ACC112 (cell line): ENCODE results near the gene ETS2.
A peak's percentile ranks its signal among the peaks of the same experiment; 100 is the strongest.

Source experiments
- H2AFZ ChIP-seq: fragments of 200-600 bp; sonication (generic); one replicate; pipeline ENCODE4 v1.6.0; 2017; ENCODE audit warnings: antibody characterized with exemption, low read length; ENCODE audit not compliant: unreplicated experiment
- H3K27ac ChIP-seq: fragments of 200-600 bp; sonication (generic); 2 replicates; pipeline ENCODE4 v1.5.1; 2014; ENCODE audit warnings: low read depth, mild to moderate bottlenecking, antibody characterized with exemption, low read length, moderate library complexity
- H3K27me3 ChIP-seq: fragments of 200-600 bp; sonication (generic); 2 replicates; pipeline ENCODE4 v1.6.1; 2014; ENCODE audit warnings: mild to moderate bottlenecking, antibody characterized with exemption, low read length, moderate library complexity, mixed read lengths; ENCODE audit not compliant: insufficient read depth
- H3K36me3 ChIP-seq: fragments of 200-600 bp; sonication (generic); 2 replicates; pipeline ENCODE4 v1.6.1; 2016; ENCODE audit warnings: mild to moderate bottlenecking, antibody characterized with exemption, low read length, moderate library complexity, mixed read lengths; ENCODE audit not compliant: insufficient read depth
- H3K4me1 ChIP-seq: fragments of 200-600 bp; sonication (generic); one replicate; pipeline ENCODE4 v1.6.1; 2016; ENCODE audit warnings: low read length, mixed read lengths; ENCODE audit not compliant: insufficient read depth, unreplicated experiment, control insufficient read depth
- H3K4me3 ChIP-seq: fragments of 200-600 bp; sonication (generic); 2 replicates; pipeline ENCODE4 v1.5.1; 2014; ENCODE audit warnings: mild to moderate bottlenecking, low read depth, low read length
- H3K79me2 ChIP-seq: fragments of 200-600 bp; sonication (generic); one replicate; pipeline ENCODE4 v1.6.0; 2016; ENCODE audit warnings: low read length; ENCODE audit not compliant: control insufficient read depth, unreplicated experiment, insufficient read depth

The ETS2 gene

DNA sequence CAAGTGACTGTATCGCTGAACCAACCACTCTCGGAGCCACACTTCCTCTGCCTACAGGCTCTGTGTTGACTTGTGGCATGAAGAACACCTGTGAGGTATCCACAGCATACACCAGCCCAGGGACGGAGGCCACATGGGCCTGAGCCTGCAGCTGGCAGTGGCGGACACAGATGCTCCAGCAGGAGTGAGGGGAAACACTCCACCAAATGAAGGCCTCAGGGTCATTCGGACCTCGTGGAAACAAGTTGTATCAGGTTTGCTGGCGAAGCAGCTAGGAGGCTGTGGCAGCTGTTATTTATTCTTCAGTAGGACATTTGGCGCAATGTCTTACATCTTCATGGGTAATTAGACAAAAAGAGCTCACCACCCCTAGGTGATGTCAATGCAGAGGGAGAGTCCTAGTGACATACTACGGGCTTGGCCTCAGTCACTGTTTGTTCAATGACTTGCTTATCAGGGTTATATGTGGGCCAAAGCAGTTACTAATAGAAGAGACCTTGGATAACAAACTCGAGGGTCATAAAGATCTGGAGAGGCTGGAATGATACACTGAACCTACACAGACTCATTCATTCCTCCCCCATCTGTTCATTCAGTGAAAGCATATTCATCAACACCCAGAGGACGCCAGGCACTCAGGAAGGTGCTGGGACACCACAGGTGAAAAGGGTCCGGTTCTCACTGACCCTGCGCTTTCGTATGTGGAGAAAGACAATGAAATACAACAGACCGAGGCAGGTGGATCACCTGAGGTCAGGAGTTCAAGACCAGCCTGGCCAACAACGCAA, 11.6 kb upstream of the ETS2 start:
- Histone ChIP-seq H3K79me2 (no peaks in the 10 kb centered on the region), H3K27ac (no peak overlapping the region), H3K36me3 (no peaks in the 10 kb centered on the region), H3K4me3 (no peak overlapping the region), H3K4me1 (peaks cover 27% of the 10 kb centered on the region), H2AFZ (no peak overlapping the region), H3K27me3 (no peaks in the 10 kb centered on the region)

DNA sequence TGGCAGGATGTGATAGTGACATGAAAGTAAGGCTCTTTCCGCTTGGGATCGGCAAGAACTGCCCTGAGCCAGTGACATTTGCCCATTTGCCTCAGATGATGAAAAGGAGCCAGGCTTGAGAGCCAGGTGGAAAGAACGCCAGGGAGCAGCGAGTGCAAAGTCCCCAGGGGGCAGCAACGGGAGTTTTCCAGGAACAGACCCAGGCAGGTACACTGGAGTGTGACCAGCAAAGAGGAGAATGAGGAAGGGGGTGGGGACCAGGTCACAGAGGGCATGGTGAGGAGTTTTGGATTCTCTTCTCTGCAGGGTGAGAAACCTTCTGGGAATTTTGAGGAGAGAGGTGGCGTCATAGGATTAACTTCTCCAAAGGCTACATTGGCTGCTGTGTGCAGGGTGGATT, 10.8 kb upstream of the ETS2 start:
- Histone ChIP-seq H3K4me3 (no peak overlapping the region), H3K79me2 (no peaks in the 10 kb centered on the region), H3K4me1 (peaks cover 27% of the 10 kb centered on the region), H3K27ac (no peak overlapping the region), H3K27me3 (no peaks in the 10 kb centered on the region), H2AFZ (no peak overlapping the region), H3K36me3 (no peaks in the 10 kb centered on the region)

DNA sequence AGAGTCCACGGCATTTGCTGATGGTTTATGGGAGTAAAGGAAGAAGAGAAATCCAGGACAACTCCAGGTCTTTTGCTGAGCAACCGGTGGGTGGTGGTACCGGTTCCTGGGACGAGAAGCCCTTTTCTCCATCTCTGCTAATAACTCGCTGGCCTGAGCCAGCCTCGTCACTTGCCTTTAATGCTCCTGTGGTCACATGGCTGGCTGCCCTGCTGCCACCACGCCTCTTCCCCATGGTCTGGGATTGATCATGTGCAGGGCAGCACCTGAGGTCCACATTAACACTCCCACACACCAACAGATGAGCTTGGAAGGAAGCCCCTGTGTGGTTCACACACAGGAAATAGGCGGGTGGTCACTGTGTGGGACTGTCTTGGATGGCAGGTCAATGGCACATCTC, 10.3 kb upstream of the ETS2 start:
- H3K27ac ChIP-seq = no peak overlapping the region
- H3K27me3 ChIP-seq = no peaks in the 10 kb centered on the region
- H3K4me3 ChIP-seq = no peak overlapping the region
- H3K36me3 ChIP-seq = no peaks in the 10 kb centered on the region
- H3K4me1 ChIP-seq = peaks cover 27% of the 10 kb centered on the region
- H2AFZ ChIP-seq = no peak overlapping the region
- no peaks in the 10 kb centered on the region for H3K79me2 ChIP-seq

DNA sequence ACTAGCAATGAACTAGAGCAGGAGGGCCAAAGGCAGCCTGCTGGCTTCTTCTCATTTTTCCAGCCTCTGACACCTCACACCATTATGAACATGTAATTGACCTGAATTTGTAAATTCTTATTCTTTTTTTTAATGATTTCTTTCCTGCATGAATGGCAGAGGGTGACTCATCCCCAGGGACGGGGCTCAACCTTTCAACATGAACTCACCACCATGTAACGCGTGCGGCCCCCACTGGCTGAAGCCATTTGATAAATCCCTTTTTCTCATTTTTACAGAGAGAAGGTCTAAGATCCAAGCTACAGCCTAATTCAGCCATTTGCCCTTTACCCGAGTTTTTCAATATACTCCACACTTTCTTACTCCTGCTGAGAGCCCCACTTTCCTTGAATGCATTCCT, 9.3 kb upstream of the ETS2 start:
- H3K4me1 ChIP-seq = peaks cover 27% of the 10 kb centered on the region
- no peak overlapping the region for H3K27ac ChIP-seq

DNA sequence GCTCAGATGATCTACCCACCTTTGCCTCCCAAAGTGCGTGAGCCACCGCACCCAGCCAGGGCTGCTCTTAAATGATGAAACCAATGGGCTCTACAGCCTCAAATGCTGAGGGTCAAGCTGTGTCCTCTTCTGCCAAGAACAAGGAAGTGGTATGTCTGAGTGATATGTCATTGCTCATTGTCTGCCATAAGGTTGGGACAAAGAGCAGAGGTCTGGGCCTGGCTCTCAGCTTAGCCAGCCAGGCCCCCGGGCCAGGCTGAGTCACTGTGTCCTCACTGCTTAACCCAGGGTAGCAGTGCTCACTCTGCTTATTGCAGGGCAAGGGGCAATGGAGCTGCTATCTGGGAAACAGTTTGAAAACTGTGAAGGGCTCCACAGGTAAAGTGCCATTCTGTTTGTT, 8.3 kb upstream of the ETS2 start:
- Histone ChIP-seq H3K27ac (no peak overlapping the region), H3K4me3 (no peak overlapping the region)

More for the DNA sequence above, 9.3 kb upstream of the ETS2 start:
- H3K36me3 ChIP-seq = no peaks in the 10 kb centered on the region
- H3K27me3 ChIP-seq = no peaks in the 10 kb centered on the region
- no peak overlapping the region for H3K4me3 ChIP-seq
- no peak overlapping the region for H2AFZ ChIP-seq
- no peaks in the 10 kb centered on the region for H3K79me2 ChIP-seq

DNA sequence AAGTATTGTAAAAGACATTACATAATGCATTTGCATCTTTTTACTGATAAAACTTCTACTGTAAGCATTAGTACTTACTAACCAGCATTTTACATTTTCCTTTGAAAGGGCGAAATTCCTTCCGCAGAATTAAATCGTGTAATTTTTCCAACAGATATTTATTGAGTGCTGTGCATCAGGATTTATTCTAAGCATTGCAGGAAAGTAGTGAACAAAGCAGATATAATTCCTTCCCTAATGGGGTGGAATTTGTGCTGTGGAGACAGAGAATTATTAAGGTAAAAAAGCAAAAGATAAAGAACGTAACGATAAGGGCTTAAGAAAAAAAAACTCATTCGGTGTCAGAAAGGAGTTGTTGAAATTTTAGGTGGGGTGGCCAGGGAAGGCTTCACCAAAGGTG, 7.6 kb upstream of the ETS2 start:
- H3K4me1 ChIP-seq = peaks cover 27% of the 10 kb centered on the region
- H2AFZ ChIP-seq = no peak overlapping the region
- no peaks in the 10 kb centered on the region for H3K36me3 ChIP-seq
- no peak overlapping the region for H3K27ac ChIP-seq
- H3K4me3 ChIP-seq = no peak overlapping the region
- H3K27me3 ChIP-seq = no peaks in the 10 kb centered on the region
- no peaks in the 10 kb centered on the region for H3K79me2 ChIP-seq

More for the DNA sequence above, 8.3 kb upstream of the ETS2 start:
- H3K4me1 ChIP-seq = peaks cover 27% of the 10 kb centered on the region
- H2AFZ ChIP-seq = peak overlapping the region; percentile 23
- H3K36me3 ChIP-seq = no peaks in the 10 kb centered on the region
- no peaks in the 10 kb centered on the region for H3K79me2 ChIP-seq
- no peaks in the 10 kb centered on the region for H3K27me3 ChIP-seq

DNA sequence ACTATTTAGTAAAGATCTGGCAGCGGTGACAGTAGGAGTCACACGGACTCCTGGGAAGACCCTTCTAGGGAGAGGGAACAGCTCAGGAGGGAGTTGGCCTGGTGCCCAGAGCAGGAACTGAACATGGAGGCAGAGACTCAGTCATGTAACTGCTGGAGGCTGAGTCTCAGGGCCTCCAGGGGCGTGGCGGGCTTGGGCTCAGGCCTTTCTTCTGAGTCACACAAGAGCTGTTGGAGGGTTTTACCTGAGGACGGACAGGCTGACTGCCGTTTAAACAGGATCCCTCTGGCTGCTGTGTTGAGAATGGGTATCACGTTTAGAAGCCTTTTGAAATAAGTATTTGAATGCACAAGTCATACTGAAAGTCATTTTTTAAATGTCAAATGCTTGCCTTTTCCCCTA, 7.2 kb upstream of the ETS2 start:
- Histone ChIP-seq H3K36me3 (no peaks in the 10 kb centered on the region), H3K4me3 (no peak overlapping the region), H2AFZ (no peak overlapping the region), H3K79me2 (no peaks in the 10 kb centered on the region), H3K27ac (no peak overlapping the region), H3K27me3 (no peaks in the 10 kb centered on the region), H3K4me1 (peaks cover 27% of the 10 kb centered on the region)

DNA sequence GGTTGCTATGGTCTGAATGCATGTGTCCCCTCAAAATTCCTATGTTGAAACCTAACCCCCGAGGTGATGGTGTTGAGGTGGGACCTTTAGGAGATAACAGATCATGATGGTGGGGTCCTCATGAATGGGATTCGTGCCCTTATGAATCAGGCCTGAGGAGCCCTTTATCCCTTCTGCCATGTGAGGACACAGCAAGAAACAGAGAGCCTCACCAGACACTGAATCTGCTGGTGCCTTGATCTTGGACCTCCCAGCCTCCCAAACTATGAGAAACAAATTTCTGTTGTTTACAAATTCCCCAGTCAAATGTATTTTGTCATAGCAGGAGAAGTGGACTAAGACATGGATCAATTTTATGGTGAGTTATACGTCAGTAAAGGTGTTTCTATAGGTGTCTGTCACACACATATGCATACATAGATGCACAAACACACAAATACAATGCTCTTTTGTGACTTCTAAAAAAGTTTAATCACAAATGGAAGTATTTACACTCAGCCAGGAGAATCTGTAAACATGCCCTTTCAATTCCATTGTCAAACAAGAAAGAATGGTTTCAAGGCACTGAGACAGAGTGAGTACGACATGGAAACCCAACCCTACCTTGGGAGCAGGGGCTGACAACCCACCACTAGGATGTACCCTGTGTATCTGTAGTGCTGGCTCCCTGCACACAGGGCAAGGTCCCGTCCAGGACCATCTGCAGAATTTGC, 5.5 kb upstream of the ETS2 start:
- H3K4me1 ChIP-seq = peaks cover 37% of the 10 kb centered on the region

DNA sequence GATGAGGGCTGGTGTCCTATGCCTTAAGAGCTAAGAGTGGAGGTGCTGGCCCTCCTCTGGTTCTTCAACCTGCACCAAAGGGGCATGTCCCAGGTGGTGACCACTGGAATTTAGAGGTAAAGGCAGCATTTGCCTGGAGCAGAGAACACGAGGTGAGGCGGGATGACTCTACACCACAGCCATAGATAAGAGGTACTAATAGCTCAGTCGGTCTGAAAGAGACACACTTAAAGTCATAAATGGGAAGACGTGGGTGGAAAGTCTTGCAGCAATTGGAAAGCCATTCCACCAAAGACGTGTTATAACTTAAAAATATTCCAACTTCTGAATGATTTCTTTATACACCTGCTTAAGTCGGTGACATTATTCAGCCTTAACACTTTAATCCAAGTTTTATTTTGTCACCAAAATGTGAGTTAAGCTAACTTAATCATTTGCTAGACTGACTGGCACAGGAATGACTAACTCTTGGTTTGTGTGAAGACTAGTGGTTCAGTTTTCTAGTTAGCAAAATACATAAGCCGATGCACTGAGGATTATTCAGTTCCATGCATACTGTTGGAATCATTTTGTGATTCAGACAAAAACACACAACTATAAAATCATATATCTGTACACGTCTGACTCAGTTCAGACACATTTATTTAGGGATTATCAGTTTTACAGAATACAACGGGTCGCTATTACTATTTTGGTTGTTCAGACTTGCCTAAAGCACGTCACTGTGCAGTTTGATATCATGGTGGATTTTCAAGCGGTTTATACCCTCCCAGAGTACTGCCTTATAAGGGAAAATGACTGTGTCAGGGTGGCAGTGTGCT, 4.6 kb upstream of the ETS2 start:
- H3K4me1 ChIP-seq = peaks cover 36% of the 10 kb centered on the region
- no peak overlapping the region for H3K27ac ChIP-seq

More for the DNA sequence above, 5.5 kb upstream of the ETS2 start:
- no peak overlapping the region for H3K4me3 ChIP-seq
- H3K27me3 ChIP-seq = no peaks in the 10 kb centered on the region
- H3K27ac ChIP-seq = no peak overlapping the region
- no peaks in the 10 kb centered on the region for H3K79me2 ChIP-seq
- H3K36me3 ChIP-seq = no peaks in the 10 kb centered on the region
- H2AFZ ChIP-seq = no peak overlapping the region

DNA sequence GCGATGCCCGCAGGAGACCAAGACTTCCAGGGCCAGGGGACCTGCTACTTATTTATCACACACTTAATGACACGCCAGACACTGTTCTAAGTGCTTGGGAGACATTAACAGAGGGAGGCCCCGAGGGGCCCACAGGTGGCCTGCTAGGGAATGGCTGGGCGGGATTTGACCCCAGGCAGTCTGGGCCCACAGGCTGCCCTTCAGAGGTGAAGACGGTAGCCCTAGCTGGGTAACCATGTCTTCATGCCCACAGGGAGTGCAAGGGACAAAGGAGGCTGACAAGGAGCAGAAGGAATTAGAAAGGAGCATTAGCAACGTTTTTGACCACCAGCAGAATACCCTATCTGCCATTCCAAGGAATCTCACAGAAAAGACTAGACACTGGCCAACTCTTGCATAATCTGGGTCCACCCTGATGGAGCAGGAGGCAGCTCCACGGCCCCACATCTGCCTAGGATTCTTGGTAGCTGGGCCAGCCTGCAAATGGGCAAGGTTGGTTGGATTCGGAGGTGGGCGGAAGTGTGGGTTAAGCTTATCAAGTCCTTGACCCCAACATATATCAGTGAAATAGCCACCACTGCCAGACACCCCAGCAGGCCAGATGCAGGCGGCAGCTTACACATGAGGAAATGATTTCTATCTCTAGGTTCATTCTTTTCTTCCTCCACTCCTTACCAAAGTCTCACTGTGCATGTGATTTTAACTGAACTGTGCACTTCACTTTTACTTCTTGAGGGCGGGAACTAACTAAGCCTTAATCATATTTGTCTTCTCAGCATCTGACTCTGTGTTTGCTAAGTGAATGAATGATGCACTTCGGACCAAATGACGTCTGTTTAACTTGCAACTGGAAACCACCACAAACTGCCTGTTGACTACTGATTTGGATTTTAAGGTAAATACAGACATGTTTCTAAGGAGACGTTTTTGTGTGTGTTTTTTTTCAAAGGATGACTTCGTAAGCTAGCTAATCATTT, 3.4 kb upstream of the ETS2 start:
- no peaks in the 10 kb centered on the region for H3K27me3 ChIP-seq

More for the DNA sequence above, 4.6 kb upstream of the ETS2 start:
- Histone ChIP-seq H3K79me2 (peaks cover 3% of the 10 kb centered on the region), H3K36me3 (no peaks in the 10 kb centered on the region), H3K27me3 (no peaks in the 10 kb centered on the region), H3K4me3 (no peak overlapping the region), H2AFZ (no peak overlapping the region)

More for the DNA sequence above, 3.4 kb upstream of the ETS2 start:
- Histone ChIP-seq H2AFZ (no peak overlapping the region), H3K4me1 (peaks cover 25% of the 10 kb centered on the region), H3K36me3 (no peaks in the 10 kb centered on the region), H3K27ac (no peak overlapping the region), H3K79me2 (peaks cover 15% of the 10 kb centered on the region), H3K4me3 (no peak overlapping the region)
